Measurements from ENCODE around the gene DNAJC8.
A peak's percentile ranks its signal among the peaks of the same experiment; 100 is the strongest.

DNAJC8 gene

GRCh38 chr1:28208818-28209441, 23.9 kb downstream of the DNAJC8 start:
- WGBS (ENCODE audit: insufficient coverage), result 0% methylated on average over 1 of the region's 4 CpGs
- Histone ChIP-seq H3K27me3 (replicated peaks in 2 of 5; ENCODE audit: control insufficient read depth in 4 of 5, insufficient read depth in 5 of 5, low read length in 4 of 5) (no peaks in the 10 kb centered on the region), H3K27ac (ENCODE audit: insufficient read depth in 1 of 2, low read depth in 1 of 2, low read length in 2 of 2, poor library complexity in 1 of 2, severe bottlenecking in 2 of 2) (no peak overlapping the region), H3K4me3 (ENCODE audit: control insufficient read depth in 1 of 7, extremely low read depth in 1 of 7, insufficient read depth in 4 of 7, low read depth in 2 of 7, low read length in 6 of 7) (no peak overlapping the region), H3K9me3 (ENCODE audit: control extremely low read depth in 1 of 5, control insufficient read depth in 4 of 5, insufficient read depth in 2 of 5, low read depth in 1 of 5, low read length in 4 of 5) (no peaks in the 10 kb centered on the region), H3K4me1 (ENCODE audit: control extremely low read depth in 1 of 4, control insufficient read depth in 4 of 4, insufficient read depth in 4 of 4, low read length in 3 of 4) (peaks cover 0 to 4% (median 0%) of the 10 kb centered on the region in 4 experiments), H3K36me3 (ENCODE audit: control insufficient read depth in 4 of 4, insufficient read depth in 4 of 4, low read length in 3 of 4) (peaks cover 13 to 70% (median 43%) of the 10 kb centered on the region in 4 experiments)
- ChIA-PET POLR2A (interaction anchor here (0.8 to 1.3 kb wide), 2 partner anchors 118 to 120 kb away, joined by 3 to 4 read pairs; no protein-coding TSS in a partner anchor), CTCF (interaction anchor here (0.6 to 12.2 kb wide), 27 partner anchors 11 to 208 kb away, joined by 3 to 164 read pairs (median 4); partner anchors contain the start of genes EYA3 and PTAFR)
- DNase-seq, result peak; percentile 78 to 89 (median 85)

GRCh38 chr1:28205243-28205642, 27.6 kb downstream of the DNAJC8 start:
- no peak overlapping the region for H3K27ac ChIP-seq (ENCODE audit: insufficient read depth in 1 of 2, low read depth in 1 of 2, low read length in 2 of 2, poor library complexity in 1 of 2, severe bottlenecking in 2 of 2)
- POLR2A ChIA-PET, result no interaction called here
- peaks cover 0 to 7% (median under 1%) of the 10 kb centered on the region in 4 experiments for H3K4me1 ChIP-seq (ENCODE audit: control extremely low read depth in 1 of 4, control insufficient read depth in 4 of 4, insufficient read depth in 4 of 4, low read length in 3 of 4)
- no peak overlapping the region for H3K4me3 ChIP-seq (ENCODE audit: control insufficient read depth in 1 of 7, extremely low read depth in 1 of 7, insufficient read depth in 4 of 7, low read depth in 2 of 7, low read length in 6 of 7)
- DNase-seq, result no peak
- 90% methylated on average over 2 of the region's 4 CpGs for WGBS (ENCODE audit: insufficient coverage)
- no peaks in the 10 kb centered on the region for H3K27me3 ChIP-seq (replicated peaks in 2 of 5; ENCODE audit: control insufficient read depth in 4 of 5, insufficient read depth in 5 of 5, low read length in 4 of 5)
- CTCF ChIA-PET, result interaction anchor here (0.9 to 12.2 kb wide), 6 partner anchors 8 to 116 kb away, joined by 3 to 164 read pairs (median 4); partner anchors contain the start of gene EYA3
- H3K9me3 ChIP-seq (ENCODE audit: control extremely low read depth in 1 of 5, control insufficient read depth in 4 of 5, insufficient read depth in 2 of 5, low read depth in 1 of 5, low read length in 4 of 5), result no peaks in the 10 kb centered on the region
- H3K36me3 ChIP-seq (ENCODE audit: control insufficient read depth in 4 of 4, insufficient read depth in 4 of 4, low read length in 3 of 4), result peaks cover 9 to 74% (median 50%) of the 10 kb centered on the region in 4 experiments

DNA sequence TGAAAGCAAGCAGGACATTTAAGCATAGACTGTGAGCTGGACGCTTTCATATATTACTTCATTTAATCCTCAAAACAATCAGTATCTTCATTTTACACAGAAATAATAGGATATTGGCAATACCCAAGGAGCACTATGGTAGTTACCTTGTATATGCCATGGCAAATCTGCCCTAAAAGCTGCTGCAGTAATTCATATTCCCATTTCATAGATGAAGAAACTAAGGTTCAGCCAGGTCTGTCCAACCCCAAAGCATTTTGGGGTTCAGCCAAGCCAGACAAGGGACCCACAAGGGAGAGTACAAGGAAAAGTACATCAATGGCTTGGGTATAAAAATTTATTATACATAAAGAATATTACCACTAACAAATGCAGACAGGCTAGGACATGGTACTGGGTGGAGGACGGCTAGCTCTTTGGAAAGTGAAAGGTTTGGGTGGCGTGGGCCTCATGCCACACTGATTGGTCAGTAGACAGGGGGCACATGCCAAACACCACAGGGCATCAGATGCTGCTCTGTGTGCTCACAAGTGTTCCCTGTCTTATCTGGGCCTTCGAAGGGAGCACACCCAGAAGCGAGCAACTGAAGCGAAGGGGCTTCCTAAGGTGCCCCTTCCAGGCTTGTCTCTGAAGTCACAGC, 32.5 kb downstream of the DNAJC8 start:
- ChIA-PET POLR2A (no interaction called here), CTCF (interaction anchor here (3.8 kb wide), 1 partner anchor 12 kb away, joined by 13 read pairs; no protein-coding TSS in a partner anchor)
- no peak for DNase-seq
- Histone ChIP-seq H3K27ac (ENCODE audit: insufficient read depth in 1 of 2, low read depth in 1 of 2, low read length in 2 of 2, poor library complexity in 1 of 2, severe bottlenecking in 2 of 2) (no peak overlapping the region), H3K36me3 (ENCODE audit: control insufficient read depth in 4 of 4, insufficient read depth in 4 of 4, low read length in 3 of 4) (peaks cover 12 to 65% (median 50%) of the 10 kb centered on the region in 4 experiments), H3K4me1 (ENCODE audit: control extremely low read depth in 1 of 4, control insufficient read depth in 4 of 4, insufficient read depth in 4 of 4, low read length in 3 of 4) (peaks cover 0 to 39% (median 29%) of the 10 kb centered on the region in 4 experiments), H3K27me3 (replicated peaks in 2 of 5; ENCODE audit: control insufficient read depth in 4 of 5, insufficient read depth in 5 of 5, low read length in 4 of 5) (no peaks in the 10 kb centered on the region), H3K9me3 (ENCODE audit: control extremely low read depth in 1 of 5, control insufficient read depth in 4 of 5, insufficient read depth in 2 of 5, low read depth in 1 of 5, low read length in 4 of 5) (peaks cover 0 to 5% (median 0%) of the 10 kb centered on the region in 5 experiments), H3K4me3 (ENCODE audit: control insufficient read depth in 1 of 7, extremely low read depth in 1 of 7, insufficient read depth in 4 of 7, low read depth in 2 of 7, low read length in 6 of 7) (no peak overlapping the region)
- 100% methylated on average over 3 of the region's 6 CpGs for WGBS (ENCODE audit: insufficient coverage)

- CTCF ChIA-PET, result interaction anchor here (1.5 kb wide), 1 partner anchor 45 kb away, joined by 6 read pairs; no protein-coding TSS in a partner anchor
- peaks cover 12 to 59% (median 45%) of the 10 kb centered on the region in 4 experiments for H3K36me3 ChIP-seq (ENCODE audit: control insufficient read depth in 4 of 4, insufficient read depth in 4 of 4, low read length in 3 of 4)
- peak; percentile 43 to 85 (median 82) for DNase-seq
- 24% methylated on average over 6 of the region's 8 CpGs for WGBS (ENCODE audit: insufficient coverage)
- peak overlapping the region in 1 of 7 experiments; percentile 21 for H3K4me3 ChIP-seq (ENCODE audit: control insufficient read depth in 1 of 7, extremely low read depth in 1 of 7, insufficient read depth in 4 of 7, low read depth in 2 of 7, low read length in 6 of 7)
- peaks cover 0 to 39% (median 29%) of the 10 kb centered on the region in 4 experiments for H3K4me1 ChIP-seq (ENCODE audit: control extremely low read depth in 1 of 4, control insufficient read depth in 4 of 4, insufficient read depth in 4 of 4, low read length in 3 of 4)
- POLR2A ChIA-PET, result interaction anchor here (0.5 kb wide), 1 partner anchor 41 kb away, joined by 3 read pairs; no protein-coding TSS in a partner anchor
- no peaks in the 10 kb centered on the region for H3K27me3 ChIP-seq (replicated peaks in 2 of 5; ENCODE audit: control insufficient read depth in 4 of 5, insufficient read depth in 5 of 5, low read length in 4 of 5)
- no peak overlapping the region for H3K27ac ChIP-seq (ENCODE audit: insufficient read depth in 1 of 2, low read depth in 1 of 2, low read length in 2 of 2, poor library complexity in 1 of 2, severe bottlenecking in 2 of 2)
- peaks cover 0 to 5% (median 0%) of the 10 kb centered on the region in 5 experiments for H3K9me3 ChIP-seq (ENCODE audit: control extremely low read depth in 1 of 5, control insufficient read depth in 4 of 5, insufficient read depth in 2 of 5, low read depth in 1 of 5, low read length in 4 of 5)
These were observed 33.2 kb downstream of the DNAJC8 start for GRCh38 chr1:28199328-28200233.

GRCh38 chr1:28197682-28198415, 35.0 kb downstream of the DNAJC8 start:
- H3K36me3 ChIP-seq (ENCODE audit: control insufficient read depth in 4 of 4, insufficient read depth in 4 of 4, low read length in 3 of 4), result peaks cover 10 to 43% (median 34%) of the 10 kb centered on the region in 4 experiments
- CTCF ChIA-PET, result interaction anchor here (0.6 to 3.2 kb wide), 4 partner anchors 10 to 113 kb away, joined by 3 to 33 read pairs (median 4); no protein-coding TSS in a partner anchor

DNA sequence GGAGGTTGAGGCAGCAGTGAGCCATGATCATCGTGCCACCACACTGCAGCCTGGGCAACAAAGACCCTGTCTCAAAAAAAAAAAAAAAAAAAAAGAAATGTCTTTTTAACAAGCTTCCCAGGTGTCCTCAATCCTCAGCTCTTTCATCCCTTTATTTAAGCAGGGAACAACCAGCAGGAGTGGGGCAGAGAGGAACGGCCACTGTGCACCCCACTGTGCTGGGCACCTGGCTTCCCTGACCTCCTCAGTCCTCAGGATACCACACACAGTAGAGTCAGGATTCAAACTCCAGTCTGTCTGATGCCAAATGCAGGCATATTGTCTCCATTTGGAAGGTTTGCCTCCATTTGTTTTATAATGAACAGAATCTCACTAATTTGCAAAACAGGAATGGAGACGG, 36.5 kb downstream of the DNAJC8 start:
- ChIA-PET CTCF (interaction anchor here (0.5 to 3.2 kb wide), 7 partner anchors 11 to 111 kb away, joined by 3 to 33 read pairs (median 3); partner anchors contain the start of gene EYA3), POLR2A (interaction anchor here (0.6 to 1.4 kb wide), 2 partner anchors 87 to 108 kb away, joined by 3 read pairs; partner anchors contain the start of gene EYA3)
- Histone ChIP-seq H3K4me3 (ENCODE audit: control insufficient read depth in 1 of 7, extremely low read depth in 1 of 7, insufficient read depth in 4 of 7, low read depth in 2 of 7, low read length in 6 of 7) (no peak overlapping the region), H3K36me3 (ENCODE audit: control insufficient read depth in 4 of 4, insufficient read depth in 4 of 4, low read length in 3 of 4) (peaks cover 10 to 34% (median 29%) of the 10 kb centered on the region in 4 experiments), H3K9me3 (ENCODE audit: control extremely low read depth in 1 of 5, control insufficient read depth in 4 of 5, insufficient read depth in 2 of 5, low read depth in 1 of 5, low read length in 4 of 5) (peaks cover 0 to 5% (median 0%) of the 10 kb centered on the region in 5 experiments), H3K27me3 (replicated peaks in 2 of 5; ENCODE audit: control insufficient read depth in 4 of 5, insufficient read depth in 5 of 5, low read length in 4 of 5) (no peaks in the 10 kb centered on the region), H3K4me1 (ENCODE audit: control extremely low read depth in 1 of 4, control insufficient read depth in 4 of 4, insufficient read depth in 4 of 4, low read length in 3 of 4) (peaks cover 0 to 40% (median 29%) of the 10 kb centered on the region in 4 experiments), H3K27ac (ENCODE audit: insufficient read depth in 1 of 2, low read depth in 1 of 2, low read length in 2 of 2, poor library complexity in 1 of 2, severe bottlenecking in 2 of 2) (no peak overlapping the region)
- DNase-seq, result no peak
- WGBS (ENCODE audit: insufficient coverage), result 90% methylated on average over 2 of the region's 3 CpGs

More at GRCh38 chr1:28197682-28198415, 35.0 kb downstream of the DNAJC8 start:
- POLR2A ChIA-PET, result no interaction called here
- H3K4me3 ChIP-seq (ENCODE audit: control insufficient read depth in 1 of 7, extremely low read depth in 1 of 7, insufficient read depth in 4 of 7, low read depth in 2 of 7, low read length in 6 of 7), result no peak overlapping the region
- no peak overlapping the region for H3K27ac ChIP-seq (ENCODE audit: insufficient read depth in 1 of 2, low read depth in 1 of 2, low read length in 2 of 2, poor library complexity in 1 of 2, severe bottlenecking in 2 of 2)
- no peaks in the 10 kb centered on the region for H3K27me3 ChIP-seq (replicated peaks in 2 of 5; ENCODE audit: control insufficient read depth in 4 of 5, insufficient read depth in 5 of 5, low read length in 4 of 5)
- peaks cover 0 to 39% (median 29%) of the 10 kb centered on the region in 4 experiments for H3K4me1 ChIP-seq (ENCODE audit: control extremely low read depth in 1 of 4, control insufficient read depth in 4 of 4, insufficient read depth in 4 of 4, low read length in 3 of 4)
- WGBS (ENCODE audit: insufficient coverage), result 100% methylated on average over 5 of the region's 12 CpGs
- peaks cover 0 to 5% (median 0%) of the 10 kb centered on the region in 5 experiments for H3K9me3 ChIP-seq (ENCODE audit: control extremely low read depth in 1 of 5, control insufficient read depth in 4 of 5, insufficient read depth in 2 of 5, low read depth in 1 of 5, low read length in 4 of 5)
- no peak for DNase-seq
